ENCODE results near the gene SOD3. TPM values are rescaled to one million over a fixed set of nuclear protein-coding genes. Genes with fewer than 3 reads are reported as not detected.
A peak's percentile ranks its signal among the peaks of the same experiment; 100 is the strongest.

Gene SOD3
- total and polyA plus RNA-seq, 2 of the 13 experiments (the other 11 are each of a cell fraction or from before 2014, with no cell fraction given): 0.04 TPM; not detected in 1

GRCh38 chr4:24794480-24794879, 893 bp upstream of the SOD3 start:
- Histone ChIP-seq H3K4me2 (ENCODE audit: low read depth, low read length) (no peak overlapping the region; the same call in 1 of the 2 replicates), H4K20me1 (ENCODE audit: insufficient read depth, low read length) (no peaks in the 10 kb centered on the region), H3K4me1 (ENCODE audit: insufficient read depth, low read length) (peaks cover 44% of the 10 kb centered on the region), H3K27ac (ENCODE audit: extremely low read length, insufficient read depth, low read length) (no peak overlapping the region), H3K4me3 (replicated peaks in 1 of 3; ENCODE audit: insufficient read depth in 1 of 3, low read depth in 2 of 3, low read length in 3 of 3) (no peak overlapping the region), H3K27me3 (ENCODE audit: control insufficient read depth in 1 of 2, insufficient read depth in 2 of 2, low read length in 2 of 2) (peaks cover 1 to 8% of the 10 kb centered on the region in 2 experiments; a peak in 2 of 5 replicates), H3K9ac (ENCODE audit: insufficient read depth, low read depth, low read length) (no peak overlapping the region), H3K79me2 (ENCODE audit: insufficient read depth, low read length) (no peaks in the 10 kb centered on the region), H3K36me3 (replicated peaks in 1 of 2; ENCODE audit: control insufficient read depth in 1 of 2, insufficient read depth in 2 of 2, low read length in 2 of 2) (no peaks in the 10 kb centered on the region), H2AFZ (ENCODE audit: low read length) (no peak overlapping the region), H3K9me3 (ENCODE audit: low read length) (no peaks in the 10 kb centered on the region)
- in situ Hi-C loops (cut with HindIII; ENCODE audit: extremely low pct_ligation_motif_present, low pct_unique_long_range_greater_than_20kb): no loop called here
- 64% methylated on average over 10 of the region's 10 CpGs for WGBS (ENCODE audit: low lambda C conversion rate)
- BruUV-seq (replicated peaks): no TSS peak
- no peak for TF ChIP-seq SRY (CRISPR knock-in tag; IDR thresholded peaks at IDR 0.05)
- ATAC-seq (no peak), DNase-seq (ENCODE audit: low spot score) (no peak), FAIRE-seq (no peak)
- CTCF ChIA-PET (ENCODE audit: low intra/inter-chr PET ratio, low total read pairs): interaction anchor here (1.2 kb wide), 1 partner anchor 306 kb away, joined by 4 read pairs; no protein-coding TSS in a partner anchor
- POLR2A ChIA-PET: no interaction called here
- intact Hi-C loops (cut with micrococcal nuclease; ENCODE audit: unreplicated experiment): no loop called here

DNA sequence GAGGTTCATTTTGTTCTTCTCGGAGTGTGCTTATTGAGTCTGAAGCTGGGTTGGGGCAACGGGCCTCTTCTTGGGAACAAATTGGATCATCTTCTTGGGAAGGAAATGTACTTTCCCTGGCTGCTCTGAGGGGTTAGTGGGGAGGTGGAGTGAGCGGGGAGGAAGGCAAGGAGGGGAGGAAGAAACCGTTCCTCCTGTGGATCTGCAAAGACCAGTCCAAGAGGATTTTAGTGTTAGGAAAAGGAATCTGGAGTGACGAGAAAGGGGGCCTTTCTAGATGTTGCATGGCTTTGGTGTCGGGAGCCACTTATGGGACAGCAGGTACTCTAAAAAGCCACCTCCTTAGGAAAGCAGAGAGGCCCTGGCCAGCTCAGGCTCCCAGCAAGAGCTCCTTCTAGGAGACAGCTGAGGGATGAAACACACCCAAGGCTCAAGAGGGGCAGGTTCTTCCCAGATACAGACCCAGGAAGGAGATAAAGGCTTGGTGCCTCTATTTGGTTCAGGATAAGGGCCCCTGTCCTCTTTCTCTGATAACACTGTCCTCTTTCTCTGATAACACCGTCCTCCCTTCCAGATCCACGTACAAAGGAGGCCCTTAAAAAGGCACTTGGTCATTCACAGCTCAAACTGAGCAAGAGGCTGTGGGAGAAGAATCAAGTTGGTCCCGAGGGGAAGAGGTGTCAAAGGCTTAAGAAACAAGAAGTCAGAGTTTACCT, 451 bp downstream of the SOD3 start:
- Histone ChIP-seq H3K4me2 (ENCODE audit: low read depth, low read length) (peak overlapping the region; percentile 65), H3K27me3 (ENCODE audit: control insufficient read depth in 1 of 2, insufficient read depth in 2 of 2, low read length in 2 of 2) (peaks cover 1 to 11% of the 10 kb centered on the region in 2 experiments; a peak in 2 of 5 replicates), H3K79me2 (ENCODE audit: insufficient read depth, low read length) (no peaks in the 10 kb centered on the region), H4K20me1 (ENCODE audit: insufficient read depth, low read length) (no peaks in the 10 kb centered on the region), H3K4me1 (ENCODE audit: insufficient read depth, low read length) (peaks cover 44% of the 10 kb centered on the region), H3K36me3 (replicated peaks in 1 of 2; ENCODE audit: control insufficient read depth in 1 of 2, insufficient read depth in 2 of 2, low read length in 2 of 2) (no peaks in the 10 kb centered on the region), H3K27ac (ENCODE audit: extremely low read length, insufficient read depth, low read length) (no peak overlapping the region), H3K4me3 (replicated peaks in 1 of 3; ENCODE audit: insufficient read depth in 1 of 3, low read depth in 2 of 3, low read length in 3 of 3) (peak overlapping the region in 1 of 3 experiments; percentile 45; a peak in 1 of 6 replicates), H3K9ac (ENCODE audit: insufficient read depth, low read depth, low read length) (no peak overlapping the region), H2AFZ (ENCODE audit: low read length) (no peak overlapping the region), H3K9me3 (ENCODE audit: low read length) (no peaks in the 10 kb centered on the region)
- POLR2A ChIA-PET: no interaction called here
- no peak for TF ChIP-seq ZFYVE20 (CRISPR knock-in tag; IDR thresholded peaks at IDR 0.05; ENCODE audit: borderline replicate concordance, low read depth)
- TF ChIP-seq, protein P1, sequence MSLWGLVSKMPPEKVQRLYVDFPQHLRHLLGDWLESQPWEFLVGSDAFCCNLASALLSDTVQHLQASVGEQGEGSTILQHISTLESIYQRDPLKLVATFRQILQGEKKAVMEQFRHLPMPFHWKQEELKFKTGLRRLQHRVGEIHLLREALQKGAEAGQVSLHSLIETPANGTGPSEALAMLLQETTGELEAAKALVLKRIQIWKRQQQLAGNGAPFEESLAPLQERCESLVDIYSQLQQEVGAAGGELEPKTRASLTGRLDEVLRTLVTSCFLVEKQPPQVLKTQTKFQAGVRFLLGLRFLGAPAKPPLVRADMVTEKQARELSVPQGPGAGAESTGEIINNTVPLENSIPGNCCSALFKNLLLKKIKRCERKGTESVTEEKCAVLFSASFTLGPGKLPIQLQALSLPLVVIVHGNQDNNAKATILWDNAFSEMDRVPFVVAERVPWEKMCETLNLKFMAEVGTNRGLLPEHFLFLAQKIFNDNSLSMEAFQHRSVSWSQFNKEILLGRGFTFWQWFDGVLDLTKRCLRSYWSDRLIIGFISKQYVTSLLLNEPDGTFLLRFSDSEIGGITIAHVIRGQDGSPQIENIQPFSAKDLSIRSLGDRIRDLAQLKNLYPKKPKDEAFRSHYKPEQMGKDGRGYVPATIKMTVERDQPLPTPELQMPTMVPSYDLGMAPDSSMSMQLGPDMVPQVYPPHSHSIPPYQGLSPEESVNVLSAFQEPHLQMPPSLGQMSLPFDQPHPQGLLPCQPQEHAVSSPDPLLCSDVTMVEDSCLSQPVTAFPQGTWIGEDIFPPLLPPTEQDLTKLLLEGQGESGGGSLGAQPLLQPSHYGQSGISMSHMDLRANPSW (CRISPR knock-in tag; IDR thresholded peaks at IDR 0.05; ENCODE audit: borderline replicate concordance): no peak
- TF ChIP-seq, protein P2, sequence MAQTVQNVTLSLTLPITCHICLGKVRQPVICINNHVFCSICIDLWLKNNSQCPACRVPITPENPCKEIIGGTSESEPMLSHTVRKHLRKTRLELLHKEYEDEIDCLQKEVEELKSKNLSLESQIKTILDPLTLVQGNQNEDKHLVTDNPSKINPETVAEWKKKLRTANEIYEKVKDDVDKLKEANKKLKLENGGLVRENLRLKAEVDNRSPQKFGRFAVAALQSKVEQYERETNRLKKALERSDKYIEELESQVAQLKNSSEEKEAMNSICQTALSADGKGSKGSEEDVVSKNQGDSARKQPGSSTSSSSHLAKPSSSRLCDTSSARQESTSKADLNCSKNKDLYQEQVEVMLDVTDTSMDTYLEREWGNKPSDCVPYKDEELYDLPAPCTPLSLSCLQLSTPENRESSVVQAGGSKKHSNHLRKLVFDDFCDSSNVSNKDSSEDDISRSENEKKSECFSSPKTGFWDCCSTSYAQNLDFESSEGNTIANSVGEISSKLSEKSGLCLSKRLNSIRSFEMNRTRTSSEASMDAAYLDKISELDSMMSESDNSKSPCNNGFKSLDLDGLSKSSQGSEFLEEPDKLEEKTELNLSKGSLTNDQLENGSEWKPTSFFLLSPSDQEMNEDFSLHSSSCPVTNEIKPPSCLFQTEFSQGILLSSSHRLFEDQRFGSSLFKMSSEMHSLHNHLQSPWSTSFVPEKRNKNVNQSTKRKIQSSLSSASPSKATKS (CRISPR knock-in tag; IDR thresholded peaks at IDR 0.05): no peak
- no peak for TF ChIP-seq ZNF136 (CRISPR knock-in tag; IDR thresholded peaks at IDR 0.05; ENCODE audit: low read depth)
- TF ChIP-seq GMEB1 (CRISPR knock-in tag; IDR thresholded peaks at IDR 0.05; ENCODE audit: borderline replicate concordance): no peak
- no peak for TF ChIP-seq YY1 (IDR thresholded peaks at IDR 0.05; ENCODE audit: insufficient read depth, insufficient replicate concordance, low read depth, low read length)
- TF ChIP-seq NR3C1 (CRISPR knock-in tag; IDR thresholded peaks at IDR 0.05): no peak
- no peak for DNase-seq (ENCODE audit: low spot score)
- no peak for FAIRE-seq
- 16% methylated on average over 9 of the region's 9 CpGs for WGBS (ENCODE audit: low lambda C conversion rate)
- intact Hi-C loops (cut with micrococcal nuclease; ENCODE audit: unreplicated experiment): no loop called here
- in situ Hi-C loops (cut with HindIII; ENCODE audit: extremely low pct_ligation_motif_present, low pct_unique_long_range_greater_than_20kb): no loop called here
- no TSS peak for BruUV-seq (replicated peaks)
- CTCF ChIA-PET (ENCODE audit: low intra/inter-chr PET ratio, low total read pairs): no interaction called here
- ATAC-seq: no peak; the same call in 2 of the 3 replicates
